ENCODE data around the gene ATP10A. TPM values are rescaled to one million over a fixed set of nuclear protein-coding genes. Genes with fewer than 3 reads are reported as not detected.

Gene ATP10A
- total RNA-seq, 1 donor from 2014 or later, result 7.6 TPM

GRCh38 chr15:25790000-25790660 is 73.0 kb downstream of the ATP10A start:
- Histone ChIP-seq H3K36me3 (ENCODE audit: control insufficient read depth, insufficient read depth, low read length) (no peaks in the 10 kb centered on the region), H3K4me3 (ENCODE audit: low read depth, low read length) (no peak overlapping the region), H3K27me3 (ENCODE audit: control insufficient read depth, insufficient read depth, low read length) (no peaks in the 10 kb centered on the region)
- no peak for TF ChIP-seq CTCF (IDR thresholded peaks at IDR 0.05; ENCODE audit: insufficient read depth, low read length, poor library complexity, severe bottlenecking)
- no peak for DNase-seq (ENCODE audit: low read depth)

- TF ChIP-seq CTCF (IDR thresholded peaks at IDR 0.05; ENCODE audit: insufficient read depth, low read length, poor library complexity, severe bottlenecking), result no peak
- H3K4me3 ChIP-seq (ENCODE audit: low read depth, low read length), result no peak overlapping the region
- H3K27me3 ChIP-seq (ENCODE audit: control insufficient read depth, insufficient read depth, low read length), result no peaks in the 10 kb centered on the region
- DNase-seq (ENCODE audit: low read depth), result no peak
- H3K36me3 ChIP-seq (ENCODE audit: control insufficient read depth, insufficient read depth, low read length), result no peaks in the 10 kb centered on the region
Observed at GRCh38 chr15:25789616-25789999, 73.5 kb downstream of the ATP10A start.

GRCh38 chr15:25789211-25789610 is 73.9 kb downstream of the ATP10A start:
- DNase-seq (ENCODE audit: low read depth), result no peak
- H3K27me3 ChIP-seq (ENCODE audit: control insufficient read depth, insufficient read depth, low read length), result no peaks in the 10 kb centered on the region
- H3K36me3 ChIP-seq (ENCODE audit: control insufficient read depth, insufficient read depth, low read length), result no peaks in the 10 kb centered on the region
- no peak for TF ChIP-seq CTCF (IDR thresholded peaks at IDR 0.05; ENCODE audit: insufficient read depth, low read length, poor library complexity, severe bottlenecking)
- H3K4me3 ChIP-seq (ENCODE audit: low read depth, low read length), result no peak overlapping the region

GRCh38 chr15:25787855-25788520 is 75.1 kb downstream of the ATP10A start:
- Histone ChIP-seq H3K36me3 (ENCODE audit: control insufficient read depth, insufficient read depth, low read length) (no peaks in the 10 kb centered on the region), H3K27me3 (ENCODE audit: control insufficient read depth, insufficient read depth, low read length) (no peaks in the 10 kb centered on the region), H3K4me3 (ENCODE audit: low read depth, low read length) (no peak overlapping the region)
- DNase-seq (ENCODE audit: low read depth), result no peak
- no peak for TF ChIP-seq CTCF (IDR thresholded peaks at IDR 0.05; ENCODE audit: insufficient read depth, low read length, poor library complexity, severe bottlenecking)

GRCh38 chr15:25787381-25787780 is 75.7 kb downstream of the ATP10A start:
- Histone ChIP-seq H3K4me3 (ENCODE audit: low read depth, low read length) (no peak overlapping the region), H3K27me3 (ENCODE audit: control insufficient read depth, insufficient read depth, low read length) (no peaks in the 10 kb centered on the region), H3K36me3 (ENCODE audit: control insufficient read depth, insufficient read depth, low read length) (no peaks in the 10 kb centered on the region)
- no peak for TF ChIP-seq CTCF (IDR thresholded peaks at IDR 0.05; ENCODE audit: insufficient read depth, low read length, poor library complexity, severe bottlenecking)
- DNase-seq (ENCODE audit: low read depth), result no peak

GRCh38 chr15:25786040-25786439 is 77.1 kb downstream of the ATP10A start:
- DNase-seq (ENCODE audit: low read depth), result no peak
- Histone ChIP-seq H3K4me3 (ENCODE audit: low read depth, low read length) (no peak overlapping the region), H3K27me3 (ENCODE audit: control insufficient read depth, insufficient read depth, low read length) (no peaks in the 10 kb centered on the region), H3K36me3 (ENCODE audit: control insufficient read depth, insufficient read depth, low read length) (no peaks in the 10 kb centered on the region)
- no peak for TF ChIP-seq CTCF (IDR thresholded peaks at IDR 0.05; ENCODE audit: insufficient read depth, low read length, poor library complexity, severe bottlenecking)

Data from kidney epithelial cell (primary cell).